ENCODE data around the gene SMARCA2.
A peak's percentile ranks its signal among the peaks of the same experiment; 100 is the strongest.

Gene SMARCA2

GRCh38 chr9:2170722-2171121 lies 155.6 kb downstream of the SMARCA2 start:
- Histone ChIP-seq H3K9me3 (ENCODE audit: insufficient read depth, low read depth, low read length) (no peaks in the 10 kb centered on the region), H3K36me3 (ENCODE audit: insufficient read depth, low read depth, low read length) (no peaks in the 10 kb centered on the region; the same call in 1 of the 2 replicates), H3K27ac (ENCODE audit: low read length) (no peak overlapping the region), H3K9ac (ENCODE audit: low read depth, low read length) (no peak overlapping the region), H3K27me3 (ENCODE audit: insufficient read depth, low read length) (no peaks in the 10 kb centered on the region), H3K4me1 (ENCODE audit: insufficient read depth, low read length) (no peaks in the 10 kb centered on the region), H3K4me3 (ENCODE audit: low read length) (no peak overlapping the region)

GRCh38 chr9:2173170-2173569 lies 158.0 kb downstream of the SMARCA2 start:
- Histone ChIP-seq H3K9me3 (ENCODE audit: insufficient read depth, low read depth, low read length) (no peaks in the 10 kb centered on the region), H3K9ac (ENCODE audit: low read depth, low read length) (no peak overlapping the region), H3K4me1 (ENCODE audit: insufficient read depth, low read length) (peaks cover 2% of the 10 kb centered on the region), H3K4me3 (ENCODE audit: low read length) (no peak overlapping the region), H3K27me3 (ENCODE audit: insufficient read depth, low read length) (no peaks in the 10 kb centered on the region), H3K27ac (ENCODE audit: low read length) (no peak overlapping the region), H3K36me3 (ENCODE audit: insufficient read depth, low read depth, low read length) (no peaks in the 10 kb centered on the region; the same call in 1 of the 2 replicates)

- no peaks in the 10 kb centered on the region for H3K9me3 ChIP-seq (ENCODE audit: insufficient read depth, low read depth, low read length)
- no peaks in the 10 kb centered on the region for H3K27me3 ChIP-seq (ENCODE audit: insufficient read depth, low read length)
- H3K4me1 ChIP-seq (ENCODE audit: insufficient read depth, low read length) = peaks cover 6% of the 10 kb centered on the region
- no peak overlapping the region for H3K27ac ChIP-seq (ENCODE audit: low read length)
- H3K9ac ChIP-seq (ENCODE audit: low read depth, low read length) = no peak overlapping the region
- no peak overlapping the region for H3K4me3 ChIP-seq (ENCODE audit: low read length)
- H3K36me3 ChIP-seq (ENCODE audit: insufficient read depth, low read depth, low read length) = no peaks in the 10 kb centered on the region; the same call in 1 of the 2 replicates
Observed at GRCh38 chr9:2173861-2174260, 158.7 kb downstream of the SMARCA2 start.

GRCh38 chr9:2174306-2174705 lies 159.2 kb downstream of the SMARCA2 start:
- Histone ChIP-seq H3K9ac (ENCODE audit: low read depth, low read length) (no peak overlapping the region), H3K27me3 (ENCODE audit: insufficient read depth, low read length) (no peaks in the 10 kb centered on the region), H3K36me3 (ENCODE audit: insufficient read depth, low read depth, low read length) (no peaks in the 10 kb centered on the region; the same call in 1 of the 2 replicates), H3K4me3 (ENCODE audit: low read length) (no peak overlapping the region), H3K27ac (ENCODE audit: low read length) (no peak overlapping the region), H3K9me3 (ENCODE audit: insufficient read depth, low read depth, low read length) (no peaks in the 10 kb centered on the region), H3K4me1 (ENCODE audit: insufficient read depth, low read length) (peaks cover 6% of the 10 kb centered on the region)

GRCh38 chr9:2174911-2175310 lies 159.8 kb downstream of the SMARCA2 start:
- peaks cover 9% of the 10 kb centered on the region for H3K4me1 ChIP-seq (ENCODE audit: insufficient read depth, low read length)
- no peaks in the 10 kb centered on the region for H3K27me3 ChIP-seq (ENCODE audit: insufficient read depth, low read length)
- no peaks in the 10 kb centered on the region; the same call in 1 of the 2 replicates for H3K36me3 ChIP-seq (ENCODE audit: insufficient read depth, low read depth, low read length)
- no peak overlapping the region for H3K9ac ChIP-seq (ENCODE audit: low read depth, low read length)
- no peak overlapping the region for H3K27ac ChIP-seq (ENCODE audit: low read length)
- H3K9me3 ChIP-seq (ENCODE audit: insufficient read depth, low read depth, low read length) = no peaks in the 10 kb centered on the region
- H3K4me3 ChIP-seq (ENCODE audit: low read length) = no peak overlapping the region

GRCh38 chr9:2177121-2177520 lies 162.0 kb downstream of the SMARCA2 start:
- no peak overlapping the region for H3K4me3 ChIP-seq (ENCODE audit: low read length)
- no peak overlapping the region for H3K9ac ChIP-seq (ENCODE audit: low read depth, low read length)
- H3K36me3 ChIP-seq (ENCODE audit: insufficient read depth, low read depth, low read length) = no peaks in the 10 kb centered on the region
- H3K4me1 ChIP-seq (ENCODE audit: insufficient read depth, low read length) = peaks cover 26% of the 10 kb centered on the region
- no peaks in the 10 kb centered on the region for H3K9me3 ChIP-seq (ENCODE audit: insufficient read depth, low read depth, low read length)
- no peaks in the 10 kb centered on the region for H3K27me3 ChIP-seq (ENCODE audit: insufficient read depth, low read length)
- H3K27ac ChIP-seq (ENCODE audit: low read length) = no peak overlapping the region

GRCh38 chr9:2178034-2178734 lies 163.0 kb downstream of the SMARCA2 start:
- Histone ChIP-seq H3K4me3 (ENCODE audit: low read length) (no peak overlapping the region), H3K9me3 (ENCODE audit: insufficient read depth, low read depth, low read length) (no peaks in the 10 kb centered on the region), H3K9ac (ENCODE audit: low read depth, low read length) (no peak overlapping the region; the same call in 1 of the 2 replicates), H3K36me3 (ENCODE audit: insufficient read depth, low read depth, low read length) (no peaks in the 10 kb centered on the region), H3K27me3 (ENCODE audit: insufficient read depth, low read length) (no peaks in the 10 kb centered on the region), H3K27ac (ENCODE audit: low read length) (no peak overlapping the region), H3K4me1 (ENCODE audit: insufficient read depth, low read length) (peaks cover 27% of the 10 kb centered on the region)

GRCh38 chr9:2179567-2179966 lies 164.4 kb downstream of the SMARCA2 start:
- H3K4me1 ChIP-seq (ENCODE audit: insufficient read depth, low read length) = peaks cover 27% of the 10 kb centered on the region
- H3K27me3 ChIP-seq (ENCODE audit: insufficient read depth, low read length) = no peaks in the 10 kb centered on the region
- H3K9me3 ChIP-seq (ENCODE audit: insufficient read depth, low read depth, low read length) = no peaks in the 10 kb centered on the region
- H3K4me3 ChIP-seq (ENCODE audit: low read length) = no peak overlapping the region
- no peaks in the 10 kb centered on the region for H3K36me3 ChIP-seq (ENCODE audit: insufficient read depth, low read depth, low read length)
- H3K9ac ChIP-seq (ENCODE audit: low read depth, low read length) = no peak overlapping the region
- peak overlapping the region; percentile 26 for H3K27ac ChIP-seq (ENCODE audit: low read length)

- peak overlapping the region; percentile 26 for H3K27ac ChIP-seq (ENCODE audit: low read length)
- no peak overlapping the region for H3K4me3 ChIP-seq (ENCODE audit: low read length)
Observed at GRCh38 chr9:2180154-2180553, 165.0 kb downstream of the SMARCA2 start.

GRCh38 chr9:2180704-2181103 lies 165.6 kb downstream of the SMARCA2 start:
- H3K27me3 ChIP-seq (ENCODE audit: insufficient read depth, low read length) = no peaks in the 10 kb centered on the region
- no peaks in the 10 kb centered on the region for H3K9me3 ChIP-seq (ENCODE audit: insufficient read depth, low read depth, low read length)
- H3K27ac ChIP-seq (ENCODE audit: low read length) = peak overlapping the region; percentile 26
- H3K36me3 ChIP-seq (ENCODE audit: insufficient read depth, low read depth, low read length) = no peaks in the 10 kb centered on the region
- H3K4me1 ChIP-seq (ENCODE audit: insufficient read depth, low read length) = peaks cover 27% of the 10 kb centered on the region
- peak overlapping the region; percentile 12; the same call in 1 of the 2 replicates for H3K9ac ChIP-seq (ENCODE audit: low read depth, low read length)
- no peak overlapping the region for H3K4me3 ChIP-seq (ENCODE audit: low read length)

More at GRCh38 chr9:2180154-2180553, 165.0 kb downstream of the SMARCA2 start:
- Histone ChIP-seq H3K36me3 (ENCODE audit: insufficient read depth, low read depth, low read length) (no peaks in the 10 kb centered on the region), H3K9me3 (ENCODE audit: insufficient read depth, low read depth, low read length) (no peaks in the 10 kb centered on the region), H3K9ac (ENCODE audit: low read depth, low read length) (peak overlapping the region; percentile 12), H3K27me3 (ENCODE audit: insufficient read depth, low read length) (no peaks in the 10 kb centered on the region), H3K4me1 (ENCODE audit: insufficient read depth, low read length) (peaks cover 27% of the 10 kb centered on the region)

GRCh38 chr9:2181792-2182191 lies 166.6 kb downstream of the SMARCA2 start:
- Histone ChIP-seq H3K36me3 (ENCODE audit: insufficient read depth, low read depth, low read length) (no peaks in the 10 kb centered on the region), H3K9ac (ENCODE audit: low read depth, low read length) (peak overlapping the region; percentile 83; the same call in 1 of the 2 replicates), H3K27ac (ENCODE audit: low read length) (peak overlapping the region; percentile 55), H3K27me3 (ENCODE audit: insufficient read depth, low read length) (no peaks in the 10 kb centered on the region), H3K4me3 (ENCODE audit: low read length) (peak overlapping the region; percentile 56; the same call in 1 of the 2 replicates), H3K4me1 (ENCODE audit: insufficient read depth, low read length) (peaks cover 27% of the 10 kb centered on the region), H3K9me3 (ENCODE audit: insufficient read depth, low read depth, low read length) (no peaks in the 10 kb centered on the region)

- Histone ChIP-seq H3K27me3 (ENCODE audit: insufficient read depth, low read length) (no peaks in the 10 kb centered on the region), H3K9ac (ENCODE audit: low read depth, low read length) (no peak overlapping the region), H3K27ac (ENCODE audit: low read length) (no peak overlapping the region), H3K4me3 (ENCODE audit: low read length) (no peak overlapping the region), H3K4me1 (ENCODE audit: insufficient read depth, low read length) (peaks cover 3% of the 10 kb centered on the region; the same call in 1 of the 2 replicates), H3K36me3 (ENCODE audit: insufficient read depth, low read depth, low read length) (no peaks in the 10 kb centered on the region), H3K9me3 (ENCODE audit: insufficient read depth, low read depth, low read length) (no peaks in the 10 kb centered on the region)
Observed at GRCh38 chr9:2190939-2191608, 175.9 kb downstream of the SMARCA2 start.

Data from iPS-20b (cell line).